Heart left ventricle (tissue), 13 donors: Measurements from ENCODE around the gene UPP1.

ENCODE experiments used
- CTCF ChIP-seq, 12 donors: fragments of 200-600 bp; sonication (generic) in 4 of 12; IDR thresholded peaks; one replicate each; pipeline versions ENCODE4 v1.5.0 to v1.8.0; 2018 to 2022; ENCODE audit warnings: antibody characterized with exemption in 12 of 12, mild to moderate bottlenecking in 5 of 12
- POLR2A ChIP-seq, 2 donors: fragments of 450-650 bp; IDR thresholded peaks; one replicate each; pipeline ENCODE4 v1.6.1; 2017; ENCODE audit warnings: antibody characterized with exemption in 2 of 2, mild to moderate bottlenecking in 2 of 2, moderate library complexity in 2 of 2
- donor health status: ischemic (EF 13 %, LVEDD 7.1; RV severe dilation, severe dysfunction).
- donor health status: DM: no; HTN: yes; CAD: no.
- donor health status: DM: no; HTN: no; CAD: no.
- donor health status: ischemic (EF 25% LVEDD 6.9; RV normal size, moderate dysfunction).
- donor health status: ischemic (EF 25% LVEDD 5.7; RV mildly dilated, moderate dysfunction).
- donor health status: ischemic (EF 35%, LVEDD 5.7; RV mildly dilated, moderate dysfunction).
- donor health status: nonischemic (EF 11% LVEDD 7.7; RV severe dilation, severe dysfunction).
- donor health status: DM: yes; HTN: yes; CAD: no.
- donor health status: PGD.
- donor health status: ischemic (EF 29% LVEDD 5.4; RV normal size, mild dysfunction).
- donor health status: nonischemic (EF 23%, LVEDD 6.1; RV moderate dilation, normal function).

GRCh38 chr7:48126037-48126436 lies 37.0 kb downstream of the UPP1 start:
- TF ChIP-seq CTCF (IDR thresholded peaks at IDR 0.05) = no peak
- TF ChIP-seq POLR2A (IDR thresholded peaks at IDR 0.05) = no peak
